IPS DF 19.7 (cell line): ENCODE measurements around the gene NFX1.
"Not testable (repeated sequence)": the region's sequence is repeated elsewhere in the genome, so short reads cannot be mapped to it uniquely, and the experiment has no call there.

Experiments used
- DNase-seq: peaks from one replicate; pipeline ENCODE4 v3.0.0-alpha.2; 2013; ENCODE audit warnings: low read depth, low spot score

Gene NFX1

DNA sequence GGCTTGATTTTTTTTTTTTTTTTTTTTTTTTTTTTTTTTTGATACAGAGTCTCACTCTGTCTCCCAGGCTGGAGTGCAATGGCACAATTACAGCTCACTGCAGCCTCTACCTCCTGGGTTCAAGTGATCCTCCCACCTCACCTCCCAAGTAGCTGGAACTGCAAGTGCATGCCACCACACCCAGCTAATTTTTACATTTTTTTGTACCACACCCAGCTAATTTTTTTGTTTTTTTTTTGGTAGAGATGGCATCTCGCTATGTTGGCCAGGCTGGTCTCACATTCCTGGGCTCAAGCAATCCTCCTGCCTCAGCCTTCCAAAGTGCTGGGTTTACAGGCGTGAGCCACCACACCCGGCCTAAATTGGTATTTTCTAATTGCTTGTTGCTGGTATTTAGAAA, 68.3 kb downstream of the NFX1 start:
- not testable (repeated sequence) for DNase-seq

DNA sequence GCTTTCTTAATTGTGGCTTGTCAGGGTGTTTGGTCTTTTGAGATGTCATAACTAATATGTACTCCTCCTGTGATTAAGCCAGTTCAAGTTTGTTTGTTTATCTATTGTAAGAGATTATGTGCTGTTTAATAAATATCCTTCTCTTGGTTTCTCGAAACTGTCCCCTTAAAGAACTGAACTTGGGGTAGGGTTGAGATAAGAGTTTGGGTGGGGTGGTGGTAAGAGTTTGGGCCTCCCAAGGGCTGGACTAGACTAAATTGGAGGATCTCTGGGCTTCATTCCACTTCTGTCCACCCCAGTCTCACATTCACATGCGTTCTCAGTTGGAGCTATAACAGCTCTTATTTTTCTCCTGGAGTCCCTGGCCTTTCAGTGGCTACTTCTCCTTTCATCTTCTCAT, 73.8 kb downstream of the NFX1 start:
- no peak for DNase-seq

DNA sequence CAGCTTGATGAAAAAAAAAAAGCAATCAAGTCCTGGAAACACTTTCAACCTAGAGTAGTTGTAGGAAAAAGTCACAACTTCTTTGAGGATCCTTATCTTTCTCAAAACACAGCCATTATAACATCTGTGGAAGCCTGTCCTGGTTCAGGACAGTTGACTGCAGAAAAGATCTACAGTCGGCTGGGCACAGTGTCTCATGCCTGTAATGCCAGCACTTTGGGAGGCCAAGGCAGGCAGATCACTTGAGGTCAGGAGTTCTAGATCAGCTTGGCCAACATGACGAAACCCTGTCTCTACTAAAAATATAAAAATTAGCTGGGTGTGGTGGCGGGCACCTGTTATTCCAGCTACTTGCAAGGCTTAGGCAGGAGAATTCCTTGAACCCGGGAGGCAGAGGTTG, 74.5 kb downstream of the NFX1 start:
- DNase-seq, result not testable (repeated sequence)

DNA sequence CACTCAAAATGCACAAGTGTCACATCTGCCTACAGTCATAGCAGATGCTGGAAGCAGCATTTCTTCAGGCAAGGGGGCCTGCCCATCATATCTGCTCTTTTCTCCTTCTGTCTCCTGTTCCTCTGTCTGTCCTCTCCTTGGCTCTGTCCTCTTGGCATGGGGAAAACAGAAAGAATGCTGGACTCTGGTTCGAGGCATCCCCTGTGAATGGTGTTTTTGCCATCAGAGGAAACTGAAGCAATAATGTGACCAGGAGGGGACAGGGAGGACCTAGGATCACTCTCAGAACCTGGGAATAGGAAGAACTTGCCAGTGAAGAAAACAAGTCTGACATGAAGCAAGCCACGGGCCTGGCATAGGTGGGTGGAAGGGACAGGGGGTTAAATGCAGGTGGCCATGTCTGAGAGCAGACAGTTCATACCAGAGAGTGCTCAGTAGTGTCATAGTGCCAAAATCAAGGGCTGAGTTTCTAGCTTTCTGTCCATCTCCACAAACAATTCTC, 76.7 kb downstream of the NFX1 start:
- no peak for DNase-seq

DNA sequence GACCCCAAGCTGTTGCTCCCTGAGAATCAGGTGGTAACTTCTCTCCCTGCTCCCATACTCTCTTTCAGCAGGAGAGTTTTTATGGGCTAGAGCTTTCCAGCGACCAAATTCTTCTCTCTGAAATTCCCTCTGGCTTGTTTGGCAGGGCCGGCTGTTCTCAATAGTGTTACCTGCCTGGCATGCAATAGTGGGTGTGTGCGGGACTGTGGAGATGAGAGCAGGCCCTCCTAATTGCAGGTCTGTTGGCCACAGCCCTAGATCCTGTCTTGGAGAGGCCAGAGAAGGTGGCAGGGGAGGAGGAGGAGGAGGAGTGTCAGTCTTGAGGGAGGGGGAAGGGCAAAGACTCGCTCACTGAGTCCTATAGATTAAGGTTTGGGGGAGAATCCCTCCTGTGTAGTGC, 82.6 kb downstream of the NFX1 start:
- no peak for DNase-seq

DNA sequence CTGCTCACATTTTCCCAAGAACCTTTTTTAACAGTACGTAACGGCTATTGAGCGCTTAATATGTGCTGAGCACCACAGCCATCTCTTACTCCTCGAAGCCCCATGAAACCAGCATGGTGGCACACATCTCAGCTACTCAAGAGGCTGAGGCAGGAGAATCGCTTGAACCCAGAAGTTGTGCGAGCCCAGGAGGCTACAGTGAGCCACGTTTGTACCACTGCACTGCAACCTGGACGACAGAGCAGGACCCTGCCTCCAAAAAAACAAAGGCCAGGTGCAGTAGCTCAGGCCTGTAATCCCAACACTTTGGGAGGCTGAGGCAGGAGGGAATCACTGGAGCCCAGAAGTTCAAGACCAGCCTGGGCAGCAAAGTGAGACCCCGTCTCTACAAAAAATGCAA, 83.9 kb downstream of the NFX1 start:
- DNase-seq, result no peak

DNA sequence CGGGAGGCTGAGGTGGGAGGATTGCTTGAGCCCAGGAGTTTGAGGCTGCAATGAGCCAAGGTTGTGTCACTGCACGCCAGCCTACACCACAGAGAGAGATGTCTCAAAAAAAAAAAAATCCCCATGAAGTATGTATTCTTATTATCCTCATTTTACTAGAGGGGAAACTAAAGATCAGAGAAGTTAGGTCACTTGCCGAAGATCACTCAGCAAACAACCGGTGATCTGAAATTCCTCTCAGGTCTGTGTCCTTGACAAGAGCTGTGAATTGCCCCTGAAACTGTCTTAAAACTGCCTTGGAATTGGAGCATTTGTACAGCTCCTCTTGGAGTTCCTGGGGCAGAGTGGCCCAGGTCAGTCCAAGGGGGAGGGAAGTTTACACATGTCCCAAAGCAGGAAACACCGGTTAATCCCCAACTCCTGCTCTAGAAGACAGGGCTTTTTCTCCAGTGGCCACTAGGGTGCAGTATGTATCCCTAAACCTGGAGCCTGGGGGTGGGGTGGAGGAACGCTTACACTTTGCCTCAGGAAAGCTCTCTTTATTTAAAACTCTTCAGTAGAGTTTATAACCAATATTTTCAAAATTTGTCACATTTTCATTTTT, 84.4 kb downstream of the NFX1 start:
- DNase-seq, result peak; percentile 56

DNA sequence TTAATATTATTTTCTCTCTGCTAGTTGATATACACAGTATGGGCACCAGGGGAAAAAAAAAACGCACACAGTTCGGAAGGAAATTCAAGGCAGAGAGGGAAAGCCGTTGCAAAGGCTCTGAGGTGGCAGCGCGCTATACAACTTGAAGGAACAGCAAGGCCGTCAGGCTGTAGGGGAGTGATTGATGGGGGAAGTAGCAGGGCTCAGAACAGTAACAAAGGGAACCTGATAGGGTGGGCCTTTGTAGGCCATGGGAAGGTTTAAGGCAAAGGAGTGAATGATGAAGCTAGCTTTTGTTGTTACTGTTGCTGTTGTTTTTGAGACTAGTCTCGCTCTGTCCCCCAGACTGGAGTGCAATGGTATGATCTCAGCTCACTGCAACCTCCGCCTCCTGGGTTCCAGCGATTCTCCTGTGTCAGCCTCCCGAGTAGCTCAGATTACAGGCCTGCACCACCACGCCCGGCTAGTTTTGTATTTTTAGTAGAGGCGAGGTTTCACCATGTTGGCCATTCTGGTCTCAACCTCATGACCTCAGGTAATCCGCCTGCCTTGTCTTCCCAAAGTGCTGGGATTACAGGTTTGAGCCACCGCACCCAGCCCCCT, 85.0 kb downstream of the NFX1 start:
- DNase-seq, result peak; percentile 25

DNA sequence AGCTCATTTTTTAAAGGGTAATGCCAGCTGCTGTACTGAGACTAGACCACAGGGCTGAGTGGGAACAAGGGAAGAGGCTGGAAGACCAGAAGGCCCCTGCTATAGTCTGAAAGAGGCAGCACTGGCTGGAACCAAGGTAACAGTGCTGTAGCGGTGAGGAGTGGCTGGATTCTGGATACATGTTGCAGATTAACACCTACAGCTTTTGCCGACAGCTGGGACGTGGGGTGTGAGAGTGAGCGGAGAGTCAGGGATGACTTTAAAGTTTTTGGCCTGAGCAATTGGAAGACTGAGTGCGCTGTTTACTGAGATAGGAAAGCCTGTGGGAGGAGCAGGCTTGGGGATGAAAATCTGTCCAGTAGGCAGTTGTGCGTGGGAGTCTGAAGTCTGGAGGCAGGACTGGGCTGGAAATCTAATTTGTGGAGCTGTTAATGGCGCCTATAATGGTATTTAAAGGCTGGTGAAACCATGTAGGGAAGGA, 85.6 kb downstream of the NFX1 start:
- DNase-seq, result no peak

DNA sequence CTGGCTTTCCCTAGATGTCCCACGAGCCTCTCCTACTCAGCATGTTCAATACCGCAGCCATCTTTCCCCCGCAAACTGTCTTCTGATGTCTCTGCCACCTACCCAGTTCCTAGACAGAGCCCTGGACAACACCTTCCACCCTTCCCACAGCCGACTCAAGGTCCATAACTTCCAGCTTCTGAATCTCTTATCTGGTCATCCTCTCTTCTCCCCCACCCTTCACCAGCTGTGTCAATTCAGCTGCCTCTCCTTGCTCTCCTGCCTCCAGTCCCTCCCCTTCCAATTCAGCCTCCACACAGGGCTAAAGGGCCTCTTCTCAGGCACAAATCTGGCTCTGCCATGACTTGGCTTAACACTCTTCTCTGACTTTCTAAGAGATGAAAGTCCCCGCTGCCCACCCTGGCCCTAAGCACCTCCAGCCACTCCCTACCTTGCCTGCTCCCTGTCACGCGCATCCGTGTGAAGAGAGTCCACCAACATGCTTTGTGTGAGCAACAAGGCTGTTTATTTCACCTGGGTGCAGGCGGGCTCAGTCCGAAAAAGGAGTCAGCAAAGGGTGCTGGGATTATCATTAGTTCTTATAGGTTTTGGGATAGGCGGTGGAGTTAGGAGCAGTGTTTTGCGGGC, 86.9 kb downstream of the NFX1 start:
- DNase-seq, result no peak

DNA sequence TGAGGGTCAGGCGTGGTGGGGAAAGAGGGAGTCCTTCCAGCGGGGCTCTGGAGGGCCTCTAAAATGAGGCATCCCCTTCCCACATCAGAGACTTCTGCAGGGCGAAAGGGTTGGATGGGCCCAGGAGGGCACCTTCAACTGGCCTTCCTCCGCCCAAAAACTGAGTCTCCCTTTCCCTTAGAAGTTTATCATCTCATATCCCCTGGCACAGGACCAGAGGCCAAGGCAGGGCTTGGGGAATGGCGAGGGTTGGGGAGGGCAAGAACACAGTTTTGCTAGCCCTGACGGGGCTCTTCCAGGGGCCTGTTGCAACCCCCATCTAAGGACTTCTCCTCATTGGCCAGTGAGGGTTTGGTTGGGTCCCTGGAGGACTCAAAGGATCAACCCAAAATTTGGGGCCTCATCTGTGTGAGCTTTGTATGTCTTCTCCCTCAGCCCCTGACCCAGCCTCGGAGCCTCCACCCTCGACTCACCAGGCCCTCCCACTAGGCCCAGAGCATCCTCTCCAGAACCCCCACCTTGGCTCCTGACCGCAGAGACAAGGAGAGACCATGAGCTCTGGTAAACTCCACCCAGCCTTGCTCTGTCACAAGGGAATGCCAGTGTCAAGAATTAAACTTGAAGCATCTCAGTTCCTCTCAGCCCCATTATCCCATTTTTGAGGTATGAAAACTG, 87.9 kb downstream of the NFX1 start:
- no peak for DNase-seq

DNA sequence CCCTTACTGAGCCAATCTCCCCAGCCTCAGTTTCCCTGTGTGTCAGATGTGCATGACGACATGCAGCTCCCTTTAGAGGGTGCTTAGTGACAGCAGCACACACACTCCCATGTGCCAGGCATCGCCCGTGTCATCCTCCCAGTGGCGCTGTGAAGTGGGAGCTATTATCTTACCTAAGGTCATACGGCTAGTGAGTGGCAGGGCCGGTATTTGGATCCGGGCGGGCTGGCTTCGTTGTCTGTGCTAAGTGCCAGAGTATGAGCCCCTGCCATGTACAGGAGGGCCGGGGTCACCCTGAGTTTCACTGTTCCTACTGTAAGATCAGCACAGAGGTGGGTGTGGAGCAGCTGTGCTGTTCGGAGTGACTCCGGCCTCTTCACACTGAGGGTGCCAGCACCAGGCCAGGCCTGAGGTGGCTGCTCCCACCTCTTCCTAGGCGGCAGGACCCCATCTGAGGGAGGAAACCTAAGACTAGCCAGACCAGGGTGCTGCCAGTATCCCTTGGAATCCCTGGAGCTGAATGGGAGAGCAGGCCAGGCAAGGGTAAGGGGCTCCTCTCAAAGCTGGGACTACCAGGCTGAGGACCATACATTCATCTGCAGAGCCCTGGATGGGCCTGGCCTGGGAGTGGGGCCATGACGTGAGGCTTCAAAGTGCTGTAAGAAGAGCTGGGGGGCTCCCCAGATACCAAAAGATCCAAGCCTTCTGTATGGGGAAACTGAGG, 89.5 kb downstream of the NFX1 start:
- no peak for DNase-seq

DNA sequence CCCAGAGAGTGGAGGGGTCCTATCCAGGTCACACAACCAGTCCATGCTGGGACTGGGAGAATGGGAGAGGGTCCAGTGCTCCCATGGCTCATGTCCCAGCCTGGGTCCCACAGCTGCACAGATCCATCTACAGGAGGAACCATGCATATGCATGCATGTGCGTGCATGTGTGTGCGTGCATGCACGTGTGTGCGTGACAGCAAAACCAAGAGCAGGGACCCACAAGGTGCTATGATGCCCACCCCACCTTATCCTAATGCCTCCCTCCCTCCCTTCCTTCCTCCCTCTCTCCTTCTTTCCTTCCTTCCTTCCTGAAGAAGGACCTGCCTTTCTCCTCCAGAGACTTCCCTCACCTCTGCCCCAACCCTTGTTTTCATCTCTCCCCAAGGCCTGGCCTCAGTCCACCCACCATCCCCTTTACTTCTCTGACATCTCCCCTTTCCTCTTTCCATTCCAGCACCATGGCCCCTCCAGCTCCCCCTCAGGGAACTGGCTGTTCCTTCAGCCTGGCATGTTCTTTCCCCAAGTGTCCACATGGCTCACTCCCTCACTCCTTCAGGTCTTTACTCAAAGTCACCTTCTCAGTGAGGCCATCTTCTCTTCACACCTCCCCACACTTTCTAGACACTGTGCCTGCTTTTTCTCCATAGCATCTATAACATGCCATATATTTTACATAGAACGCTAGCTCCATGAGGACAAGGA, 90.2 kb downstream of the NFX1 start:
- no peak for DNase-seq

DNA sequence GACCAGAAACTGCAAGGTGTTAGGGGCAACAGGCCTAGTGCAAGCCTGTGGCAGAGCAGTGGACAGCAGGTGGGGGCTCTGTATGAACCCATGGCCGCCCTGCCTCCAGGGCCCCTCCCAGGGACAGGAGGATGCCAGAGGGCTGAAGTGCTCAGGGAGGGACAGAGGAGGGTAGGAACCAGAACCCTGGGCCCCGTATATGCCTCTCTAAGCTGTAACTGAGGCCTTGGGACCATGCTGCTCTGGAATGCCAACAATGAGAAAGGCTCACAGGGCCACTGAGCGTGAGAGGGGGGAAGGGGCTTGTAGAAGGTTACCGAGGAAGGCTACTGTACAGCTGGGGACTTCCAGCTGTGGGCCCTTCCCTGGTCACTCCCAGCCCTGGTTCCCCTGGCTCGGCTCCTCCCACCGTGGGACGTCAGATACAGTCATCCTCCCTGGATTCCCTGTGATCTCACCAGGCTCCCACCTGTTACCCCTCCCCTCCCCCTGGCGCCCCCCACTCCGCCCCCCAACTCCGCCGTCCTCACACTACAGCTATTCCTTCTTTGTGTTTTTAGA, 91.0 kb downstream of the NFX1 start:
- DNase-seq, result peak; percentile 89

DNA sequence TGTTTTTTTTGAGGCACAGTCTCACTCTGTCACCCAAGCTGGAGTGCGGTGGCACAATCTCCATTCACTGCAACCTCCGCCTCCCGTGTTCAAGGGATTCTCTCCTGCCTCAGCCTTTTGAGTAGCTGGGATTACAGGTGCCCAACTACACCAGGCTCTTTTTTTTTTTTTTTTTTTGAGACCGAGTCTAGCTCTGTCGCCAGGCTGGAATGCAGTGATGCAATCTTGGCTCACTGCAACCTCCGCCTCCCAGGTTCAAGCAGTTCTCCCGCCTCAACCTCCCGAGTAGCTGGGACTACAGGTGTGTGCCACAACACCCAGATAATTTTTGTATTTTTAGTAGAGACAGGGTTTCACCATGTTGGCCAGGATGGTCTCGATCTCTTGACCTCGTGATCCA, 92.1 kb downstream of the NFX1 start:
- DNase-seq, result not testable (repeated sequence)

DNA sequence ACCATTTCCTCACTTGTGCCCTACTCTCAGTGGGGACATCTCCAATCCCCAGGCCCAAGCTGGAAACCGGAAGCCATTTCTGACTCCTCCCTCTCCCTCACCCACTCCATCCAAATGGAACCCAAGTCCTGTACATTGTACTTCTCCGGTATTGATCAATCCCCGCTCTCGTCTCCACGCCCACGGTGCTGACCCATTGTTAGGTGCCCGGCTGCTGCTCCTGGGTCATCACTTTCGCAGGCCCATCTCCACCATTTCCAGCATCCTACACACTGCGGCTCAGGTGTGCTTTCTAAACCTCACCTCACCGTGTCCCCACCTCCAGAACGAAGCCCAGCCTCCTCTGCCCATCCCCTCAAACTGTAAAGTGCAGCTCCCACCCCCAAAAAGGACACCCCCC, 93.1 kb downstream of the NFX1 start:
- not testable (repeated sequence) for DNase-seq

DNA sequence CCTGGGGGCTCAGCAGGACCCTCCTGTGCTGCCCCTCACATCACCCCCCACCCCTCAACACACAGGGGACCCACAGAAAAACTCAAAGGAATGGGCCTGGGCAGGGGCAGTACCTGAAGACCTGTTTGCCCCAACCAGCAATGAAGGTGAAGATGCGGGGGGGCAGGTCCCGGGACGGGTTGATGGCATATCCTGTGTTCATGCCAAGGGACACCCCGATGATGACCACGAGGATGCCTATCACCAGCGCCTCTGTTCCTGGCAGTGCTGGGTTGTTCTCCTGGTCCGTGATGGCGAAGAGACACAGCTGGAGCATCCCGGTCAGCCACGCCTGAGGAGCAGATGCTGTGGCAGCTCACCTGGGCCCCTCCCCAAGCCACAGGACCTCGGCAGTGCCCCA, 95.2 kb downstream of the NFX1 start:
- DNase-seq, result not testable (repeated sequence)

DNA sequence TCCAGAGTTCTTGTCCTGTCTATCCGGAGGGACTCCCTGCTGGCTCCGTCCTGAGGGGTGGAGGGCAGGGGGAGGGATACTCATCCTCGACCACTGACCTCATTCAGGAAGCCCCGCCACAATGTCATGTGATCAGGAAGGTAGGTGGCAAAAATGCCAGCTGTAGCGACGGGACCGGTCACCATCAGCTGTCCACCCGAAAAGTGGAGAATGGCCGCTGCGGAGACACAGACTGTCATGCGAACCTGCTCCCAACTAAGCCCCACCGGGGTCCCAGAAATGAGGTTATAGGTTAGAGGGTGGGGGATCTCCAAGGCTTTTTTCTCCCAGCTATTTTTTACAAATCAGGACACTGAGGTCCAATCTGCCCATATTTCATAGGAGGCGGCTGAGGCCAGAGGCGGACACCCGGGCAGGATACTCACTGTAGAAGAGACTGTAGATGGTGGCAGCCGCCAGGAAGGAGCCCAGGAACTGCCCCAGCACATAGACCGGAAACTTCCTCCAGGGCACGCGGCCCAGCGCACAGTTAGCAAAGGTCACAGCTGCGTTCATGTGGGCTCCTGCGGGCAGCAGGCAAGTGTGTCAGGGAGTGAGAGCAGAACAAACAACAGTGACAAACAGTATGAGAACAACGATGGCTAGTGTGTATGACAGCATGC, 95.8 kb downstream of the NFX1 start:
- not testable (repeated sequence) for DNase-seq

DNA sequence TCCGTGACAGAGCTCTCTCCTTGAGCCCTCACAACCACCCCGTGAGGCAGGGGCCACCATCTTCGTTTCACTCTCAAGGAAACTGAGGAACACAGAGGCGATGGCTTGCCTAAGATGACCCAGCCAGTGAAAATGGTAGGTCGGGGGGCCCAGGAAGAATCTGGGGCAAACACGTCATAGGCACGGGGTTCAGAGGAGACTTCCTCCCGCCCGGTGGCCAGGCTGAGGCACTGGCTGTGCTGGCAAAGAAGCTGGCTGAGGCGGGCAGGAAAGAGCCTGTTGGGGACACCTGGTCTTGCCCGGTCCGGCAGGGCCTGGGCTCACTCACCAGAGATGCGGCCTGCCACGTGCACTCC, 96.3 kb downstream of the NFX1 start:
- not testable (repeated sequence) for DNase-seq

DNA sequence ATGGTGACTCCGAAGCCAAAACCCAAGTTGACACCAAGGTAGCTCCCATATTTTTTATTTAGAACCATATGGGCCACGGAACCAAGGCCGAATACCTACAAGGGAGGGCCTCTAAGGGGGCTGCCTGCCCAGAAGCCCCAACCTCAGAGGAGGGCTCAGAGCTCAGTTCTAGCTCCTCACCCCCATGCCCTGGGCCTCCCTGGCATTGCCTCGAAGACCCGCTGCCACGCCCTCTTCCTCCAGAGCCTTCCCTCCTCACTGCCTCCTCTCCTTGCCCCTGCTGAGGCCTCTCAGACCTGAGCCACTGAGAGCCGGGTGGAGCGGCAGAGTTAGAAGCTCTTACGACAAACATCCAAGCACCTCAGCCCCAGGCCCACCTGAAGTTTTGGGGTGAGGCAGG, 96.7 kb downstream of the NFX1 start:
- not testable (repeated sequence) for DNase-seq
